ENCODE results near the gene CEBPG. TPM values are rescaled to one million over a fixed set of nuclear protein-coding genes. Genes with fewer than 3 reads are reported as not detected.

CEBPG gene
- polyA plus RNA-seq, 1 donor from 2014 or later: 67.5 TPM

DNA sequence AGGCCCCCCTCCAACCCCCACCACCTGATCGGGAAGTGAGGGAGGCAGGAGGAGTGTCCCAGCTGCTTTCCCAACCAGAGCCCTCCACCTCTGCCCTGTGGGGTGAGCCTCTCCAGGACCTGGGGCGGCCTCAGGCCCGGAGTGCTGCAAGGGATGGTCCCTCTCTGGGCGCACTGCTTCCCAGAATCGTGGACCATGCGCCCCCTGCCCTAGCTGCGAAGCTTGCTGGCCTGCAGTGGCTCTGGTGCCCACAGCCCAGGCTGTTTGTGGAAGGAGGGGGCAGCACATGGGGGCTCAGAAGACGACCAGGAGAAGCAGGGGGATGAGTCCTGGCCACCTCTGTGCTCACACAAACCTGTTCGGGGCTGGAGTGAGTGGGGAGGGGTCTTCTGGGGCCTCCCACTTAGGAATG is 33.6 kb downstream of the CEBPG start:
- TF ChIP-seq SMC3 (conservative IDR thresholded peaks at IDR 0.05; ENCODE audit: poor library complexity): peak; percentile 13
- TF ChIP-seq, protein P1, sequence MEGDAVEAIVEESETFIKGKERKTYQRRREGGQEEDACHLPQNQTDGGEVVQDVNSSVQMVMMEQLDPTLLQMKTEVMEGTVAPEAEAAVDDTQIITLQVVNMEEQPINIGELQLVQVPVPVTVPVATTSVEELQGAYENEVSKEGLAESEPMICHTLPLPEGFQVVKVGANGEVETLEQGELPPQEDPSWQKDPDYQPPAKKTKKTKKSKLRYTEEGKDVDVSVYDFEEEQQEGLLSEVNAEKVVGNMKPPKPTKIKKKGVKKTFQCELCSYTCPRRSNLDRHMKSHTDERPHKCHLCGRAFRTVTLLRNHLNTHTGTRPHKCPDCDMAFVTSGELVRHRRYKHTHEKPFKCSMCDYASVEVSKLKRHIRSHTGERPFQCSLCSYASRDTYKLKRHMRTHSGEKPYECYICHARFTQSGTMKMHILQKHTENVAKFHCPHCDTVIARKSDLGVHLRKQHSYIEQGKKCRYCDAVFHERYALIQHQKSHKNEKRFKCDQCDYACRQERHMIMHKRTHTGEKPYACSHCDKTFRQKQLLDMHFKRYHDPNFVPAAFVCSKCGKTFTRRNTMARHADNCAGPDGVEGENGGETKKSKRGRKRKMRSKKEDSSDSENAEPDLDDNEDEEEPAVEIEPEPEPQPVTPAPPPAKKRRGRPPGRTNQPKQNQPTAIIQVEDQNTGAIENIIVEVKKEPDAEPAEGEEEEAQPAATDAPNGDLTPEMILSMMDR (IDR thresholded peaks at IDR 0.05; ENCODE audit: poor library complexity, severe bottlenecking): no peak
- Histone ChIP-seq H3K4me3 (ENCODE audit: low read length) (no peak overlapping the region), H3K9ac (ENCODE audit: low read length) (no peak overlapping the region), H3F3A (ENCODE audit: insufficient read depth, low read length, poor library complexity, severe bottlenecking) (no peaks in the 10 kb centered on the region), H3K79me2 (replicated peaks; ENCODE audit: insufficient read depth, low read length) (no peaks in the 10 kb centered on the region), H3K27me3 (ENCODE audit: insufficient read depth, low read depth, low read length) (no peaks in the 10 kb centered on the region), H3K4me2 (ENCODE audit: low read length) (no peak overlapping the region), H3K36me3 (ENCODE audit: insufficient read depth, low read length) (no peaks in the 10 kb centered on the region), H3K27ac (ENCODE audit: low read length) (no peak overlapping the region), H3K9me3 (ENCODE audit: low read length) (no peaks in the 10 kb centered on the region), H2AFZ (ENCODE audit: low read depth, low read length) (no peak overlapping the region), H3K9me2 (ENCODE audit: insufficient read depth, low read length) (no peaks in the 10 kb centered on the region), H4K20me1 (ENCODE audit: insufficient read depth) (no peaks in the 10 kb centered on the region)

DNA sequence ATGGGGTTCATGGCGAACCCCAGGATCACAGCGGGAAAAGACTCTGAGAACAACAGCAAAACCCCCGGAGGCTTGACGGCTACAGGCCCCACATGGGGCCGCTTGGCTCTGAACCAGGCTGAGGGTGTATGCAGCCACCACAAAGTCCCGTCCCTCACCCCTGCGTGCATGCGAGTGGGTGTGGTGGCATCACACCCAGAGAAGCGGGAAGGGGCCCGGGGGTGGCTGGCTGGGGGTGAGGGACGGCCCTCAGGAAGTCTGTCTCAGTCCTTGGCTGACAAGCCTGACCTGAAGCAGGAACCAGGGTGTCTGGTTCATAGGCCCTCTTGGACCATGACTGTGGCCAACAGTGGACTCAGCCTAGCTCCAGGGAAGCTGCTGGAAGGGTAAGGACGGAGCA is 34.2 kb downstream of the CEBPG start:
- no peaks in the 10 kb centered on the region for H3K79me2 ChIP-seq (replicated peaks; ENCODE audit: insufficient read depth, low read length)
- TF ChIP-seq SMC3 (conservative IDR thresholded peaks at IDR 0.05; ENCODE audit: poor library complexity) (no peak), EP300 (conservative IDR thresholded peaks at IDR 0.05; ENCODE audit: poor library complexity, severe bottlenecking) (no peak), MXI1 (conservative IDR thresholded peaks at IDR 0.05; ENCODE audit: poor library complexity, severe bottlenecking) (no peak), POLR2AphosphoS5 (IDR thresholded peaks at IDR 0.05) (no peak), REST (IDR thresholded peaks at IDR 0.05; ENCODE audit: borderline replicate concordance) (no peak), TAF1 (IDR thresholded peaks at IDR 0.05; ENCODE audit: low read depth) (no peak), RAD21 (conservative IDR thresholded peaks at IDR 0.05) (no peak), EZH2 (IDR thresholded peaks at IDR 0.05; ENCODE audit: borderline replicate concordance, insufficient read depth, low read length, poor library complexity, severe bottlenecking) (no peak)
- TF ChIP-seq, protein P1 (IDR thresholded peaks at IDR 0.05; ENCODE audit: poor library complexity, severe bottlenecking): no peak
- no peaks in the 10 kb centered on the region for H4K20me1 ChIP-seq (ENCODE audit: insufficient read depth)
- H3K36me3 ChIP-seq (ENCODE audit: insufficient read depth, low read length): no peaks in the 10 kb centered on the region
- no peak overlapping the region for H3K9ac ChIP-seq (ENCODE audit: low read length)
- no peak overlapping the region for H2AFZ ChIP-seq (ENCODE audit: low read depth, low read length)
- H3K9me3 ChIP-seq (ENCODE audit: low read length): no peaks in the 10 kb centered on the region
- H3K4me3 ChIP-seq (ENCODE audit: low read length): no peak overlapping the region
- H3K9me2 ChIP-seq (ENCODE audit: insufficient read depth, low read length): no peaks in the 10 kb centered on the region
- H3K27ac ChIP-seq (ENCODE audit: low read length): no peak overlapping the region
- H3K27me3 ChIP-seq (ENCODE audit: insufficient read depth, low read depth, low read length): no peaks in the 10 kb centered on the region
- H3F3A ChIP-seq (ENCODE audit: insufficient read depth, low read length, poor library complexity, severe bottlenecking): no peaks in the 10 kb centered on the region
- H3K4me2 ChIP-seq (ENCODE audit: low read length): no peak overlapping the region
